BE2C (cell line): ENCODE results near the gene CA11.

Experiments
- DNase-seq: peaks from one replicate; pipeline ENCODE4 v3.0.0-alpha.2; 2020
- H3K27me3 ChIP-seq: fragments of 250-450 bp; sonication (Bioruptor Pico); 2 replicates; pipeline ENCODE4 v1.5.1; 2020; ENCODE audit warnings: mild to moderate bottlenecking
- H3K36me3 ChIP-seq: fragments of 250-450 bp; sonication (Bioruptor Pico); 2 replicates; pipeline ENCODE4 v1.5.1; 2020; ENCODE audit warnings: mild to moderate bottlenecking
- H3K4me1 ChIP-seq: fragments of 250-450 bp; sonication (Bioruptor Pico); 2 replicates; pipeline ENCODE4 v1.5.1; 2020
- H3K4me3 ChIP-seq: 2 replicates; pipeline ENCODE4 v1.5.1; 2011; ENCODE audit warnings: low read depth, low read length
- H3K9me3 ChIP-seq: fragments of 250-450 bp; sonication (Bioruptor Pico); 2 replicates; pipeline ENCODE4 v1.5.1; 2020
- TF ChIP-seq, protein P1 (sequence below): IDR thresholded peaks from 2 replicates; pipeline ENCODE4 v1.5.1; 2012; ENCODE audit warnings: mild to moderate bottlenecking, low read depth, low read length

Gene CA11

DNA sequence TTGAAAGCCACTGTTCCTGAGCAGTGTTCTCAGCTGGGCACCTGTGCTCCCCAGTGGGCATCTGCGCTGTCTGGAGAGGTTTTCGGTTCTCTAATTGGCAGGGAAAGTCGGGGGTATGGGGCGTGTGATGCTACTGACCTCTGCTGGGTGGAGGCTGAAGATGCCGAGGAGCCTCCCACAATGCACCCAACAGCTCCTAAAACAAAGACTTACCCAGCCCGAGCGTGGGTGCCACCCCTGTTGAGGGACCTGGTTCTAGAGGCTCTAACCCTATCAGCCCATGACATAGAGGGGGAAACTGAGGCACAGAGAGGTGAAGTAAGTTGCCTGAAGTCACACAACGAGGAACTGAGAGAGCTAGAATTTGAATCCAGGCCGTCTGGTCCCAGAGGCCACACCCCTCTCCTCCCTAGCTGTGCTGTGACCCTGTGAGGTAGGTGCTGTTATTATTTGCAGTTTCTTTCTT is 37.2 kb downstream of the CA11 start:
- no peaks in the 10 kb centered on the region for H3K36me3 ChIP-seq

DNA sequence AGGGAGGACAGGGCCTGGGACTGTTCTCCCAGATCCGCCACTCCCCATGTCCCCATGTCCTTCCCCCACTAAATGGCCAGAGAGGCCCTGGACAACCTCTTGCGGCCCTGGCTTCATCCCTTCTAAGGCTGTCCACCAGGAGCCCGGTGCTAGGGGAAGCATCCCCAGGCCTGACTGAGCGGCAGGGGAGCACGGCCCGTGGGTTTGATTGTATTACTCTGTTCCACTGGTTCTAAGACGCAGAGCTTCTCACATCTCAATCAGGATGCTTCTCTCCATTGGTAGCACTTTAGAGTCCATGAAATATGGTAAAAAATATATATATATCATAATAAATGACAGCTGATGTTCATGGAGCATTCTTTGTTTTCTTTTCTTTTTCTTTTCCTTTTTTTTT is 38.6 kb downstream of the CA11 start:
- no peaks in the 10 kb centered on the region; the same call in 1 of the 2 replicates for H3K4me1 ChIP-seq
- H3K4me3 ChIP-seq = no peak overlapping the region
- H3K27me3 ChIP-seq = no peaks in the 10 kb centered on the region
- DNase-seq = no peak
- no peaks in the 10 kb centered on the region for H3K9me3 ChIP-seq
- TF ChIP-seq, protein P1, sequence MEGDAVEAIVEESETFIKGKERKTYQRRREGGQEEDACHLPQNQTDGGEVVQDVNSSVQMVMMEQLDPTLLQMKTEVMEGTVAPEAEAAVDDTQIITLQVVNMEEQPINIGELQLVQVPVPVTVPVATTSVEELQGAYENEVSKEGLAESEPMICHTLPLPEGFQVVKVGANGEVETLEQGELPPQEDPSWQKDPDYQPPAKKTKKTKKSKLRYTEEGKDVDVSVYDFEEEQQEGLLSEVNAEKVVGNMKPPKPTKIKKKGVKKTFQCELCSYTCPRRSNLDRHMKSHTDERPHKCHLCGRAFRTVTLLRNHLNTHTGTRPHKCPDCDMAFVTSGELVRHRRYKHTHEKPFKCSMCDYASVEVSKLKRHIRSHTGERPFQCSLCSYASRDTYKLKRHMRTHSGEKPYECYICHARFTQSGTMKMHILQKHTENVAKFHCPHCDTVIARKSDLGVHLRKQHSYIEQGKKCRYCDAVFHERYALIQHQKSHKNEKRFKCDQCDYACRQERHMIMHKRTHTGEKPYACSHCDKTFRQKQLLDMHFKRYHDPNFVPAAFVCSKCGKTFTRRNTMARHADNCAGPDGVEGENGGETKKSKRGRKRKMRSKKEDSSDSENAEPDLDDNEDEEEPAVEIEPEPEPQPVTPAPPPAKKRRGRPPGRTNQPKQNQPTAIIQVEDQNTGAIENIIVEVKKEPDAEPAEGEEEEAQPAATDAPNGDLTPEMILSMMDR = no peak
- no peaks in the 10 kb centered on the region for H3K36me3 ChIP-seq

More for the DNA sequence above, 37.2 kb downstream of the CA11 start:
- H3K9me3 ChIP-seq = no peaks in the 10 kb centered on the region
- DNase-seq = peak; percentile 66
- peak overlapping the region; percentile 29; the same call in 1 of the 2 replicates for H3K4me3 ChIP-seq
- H3K27me3 ChIP-seq = no peaks in the 10 kb centered on the region
- TF ChIP-seq, protein P1 = peak; percentile 81
- H3K4me1 ChIP-seq = peaks cover 3% of the 10 kb centered on the region

DNA sequence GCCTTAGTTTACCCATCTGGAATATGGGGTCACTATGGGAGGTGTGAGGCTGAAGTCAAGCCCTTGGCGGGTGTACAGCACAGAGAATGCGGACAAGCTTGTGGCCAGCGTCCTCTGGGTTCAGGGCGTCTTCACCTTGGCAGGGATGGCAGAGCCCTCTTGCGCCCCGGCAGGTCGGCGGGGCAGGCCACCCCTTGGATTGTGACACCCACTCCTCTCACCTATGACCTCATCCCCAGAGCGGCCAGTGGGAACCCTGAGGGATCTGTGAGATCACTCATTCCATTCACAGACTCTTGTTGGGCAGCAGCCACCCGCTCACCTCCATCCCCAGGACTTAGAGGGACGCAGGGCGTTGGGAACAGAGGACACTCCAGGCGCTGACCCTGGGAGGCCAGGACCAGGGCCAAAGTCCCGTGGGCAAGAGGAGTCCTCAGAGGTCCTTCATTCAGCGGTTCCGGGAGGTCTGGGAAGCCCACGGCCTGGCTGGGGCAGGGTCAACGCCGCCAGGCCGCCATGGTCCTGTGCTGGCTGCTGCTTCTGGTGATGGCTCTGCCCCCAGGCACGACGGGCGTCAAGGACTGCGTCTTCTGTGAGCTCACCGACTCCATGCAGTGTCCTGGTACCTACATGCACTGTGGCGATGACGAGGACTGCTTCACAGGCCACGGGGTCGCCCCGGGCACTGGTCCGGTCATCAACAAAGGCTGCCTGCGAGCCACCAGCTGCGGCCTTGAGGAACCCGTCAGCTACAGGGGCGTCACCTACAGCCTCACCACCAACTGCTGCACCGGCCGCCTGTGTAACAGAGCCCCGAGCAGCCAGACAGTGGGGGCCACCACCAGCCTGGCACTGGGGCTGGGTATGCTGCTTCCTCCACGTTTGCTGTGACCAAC is 39.3 kb downstream of the CA11 start, which contains the start of gene SPACA4:
Gene SPACA4, plus strand, starts transcription at position 280 of the 896 bp plus-strand sequence. Its CDS starts 237 bp downstream, at position 517.
- no peak for DNase-seq
- TF ChIP-seq, protein P1 = no peak
- H3K4me3 ChIP-seq = no peak within 1 kb of the TSS
- no peaks in the 10 kb centered on the region; the same call in 1 of the 2 replicates for H3K4me1 ChIP-seq
- no peaks in the 10 kb centered on the region for H3K9me3 ChIP-seq
- H3K36me3 ChIP-seq = no peaks in the 10 kb centered on the region
- H3K27me3 ChIP-seq = no peaks in the 10 kb centered on the region

DNA sequence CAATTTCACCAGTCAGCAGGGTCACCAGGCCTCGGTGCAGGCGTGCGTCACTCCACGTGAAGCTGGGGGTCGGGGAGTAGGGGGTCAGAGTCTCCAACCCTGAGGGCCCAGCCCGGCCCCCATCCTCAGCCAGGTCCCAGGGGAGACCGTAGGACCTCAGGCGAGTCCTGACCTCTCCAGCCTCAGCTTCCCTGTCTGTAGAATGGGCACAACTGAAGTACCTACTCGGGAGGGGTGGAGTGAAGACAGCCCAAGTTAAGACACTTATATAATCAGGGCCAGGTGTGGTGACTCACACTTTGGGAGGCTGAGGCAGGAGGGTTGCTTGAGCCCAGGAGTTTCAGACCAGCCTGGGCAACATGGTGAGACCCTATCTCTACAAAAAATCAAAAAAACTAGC is 42.1 kb downstream of the CA11 start:
- peaks cover 4% of the 10 kb centered on the region for H3K27me3 ChIP-seq
- no peak overlapping the region for H3K4me3 ChIP-seq
- H3K9me3 ChIP-seq = no peaks in the 10 kb centered on the region
- TF ChIP-seq, protein P1 = no peak
- H3K4me1 ChIP-seq = no peaks in the 10 kb centered on the region; the same call in 1 of the 2 replicates
- no peaks in the 10 kb centered on the region for H3K36me3 ChIP-seq
- no peak for DNase-seq

DNA sequence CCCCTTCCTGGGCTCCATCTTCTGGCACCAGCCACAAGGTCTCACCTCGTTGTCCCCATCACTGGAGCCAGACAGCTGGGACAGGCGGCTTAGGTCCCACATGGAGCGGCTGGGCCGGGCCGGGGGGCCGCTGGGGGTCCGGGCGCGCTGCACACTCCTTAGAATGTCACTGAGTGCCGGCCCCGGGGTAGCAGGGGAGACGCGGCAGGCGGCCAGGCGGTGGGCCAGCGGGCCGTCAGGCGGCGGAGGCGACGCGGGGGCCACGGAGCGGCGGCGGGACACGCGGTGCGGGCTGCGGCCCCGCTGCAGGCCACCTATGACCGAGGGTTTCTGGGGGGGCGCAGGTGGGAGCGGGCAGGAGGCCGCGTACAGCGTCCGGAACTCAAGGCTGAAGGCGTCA is 42.5 kb downstream of the CA11 start:
- TF ChIP-seq, protein P1 = no peak
- Histone ChIP-seq H3K36me3 (no peaks in the 10 kb centered on the region), H3K9me3 (no peaks in the 10 kb centered on the region), H3K4me1 (no peaks in the 10 kb centered on the region), H3K4me3 (no peak overlapping the region), H3K27me3 (peaks cover 8% of the 10 kb centered on the region)
- no peak for DNase-seq

DNA sequence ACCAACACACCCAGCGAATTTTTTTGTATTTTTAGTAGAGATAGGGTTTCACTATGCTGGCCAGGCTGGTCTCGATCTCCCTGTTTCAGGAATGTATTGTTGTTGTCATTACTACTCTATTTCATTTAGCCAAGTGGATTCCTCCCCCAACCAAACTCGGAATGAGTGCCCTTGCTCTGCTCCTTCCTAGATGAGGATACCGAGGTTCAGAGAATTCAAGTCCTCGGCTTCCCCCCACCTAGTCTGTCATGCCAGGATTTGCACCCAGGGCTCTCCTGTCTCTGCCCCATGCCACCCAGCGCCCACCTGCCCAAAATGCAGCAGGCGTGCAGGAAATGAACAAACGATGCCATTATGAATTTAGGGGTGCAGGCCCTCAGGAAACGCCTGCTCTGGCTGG is 43.0 kb downstream of the CA11 start:
- Histone ChIP-seq H3K36me3 (no peaks in the 10 kb centered on the region), H3K4me1 (no peaks in the 10 kb centered on the region), H3K27me3 (peaks cover 12% of the 10 kb centered on the region), H3K9me3 (no peaks in the 10 kb centered on the region), H3K4me3 (no peak overlapping the region)
- DNase-seq = no peak
- TF ChIP-seq, protein P1 = no peak
